Neutrophil (primary cell): ENCODE results near the gene EXOC4.
"Not testable (repeated sequence)": the region's sequence is repeated elsewhere in the genome, so short reads cannot be mapped to it uniquely, and the experiment has no call there.

ENCODE experiments used
- H3K27ac ChIP-seq: fragments of 200-600 bp; sonication (generic); 2 replicates; pipeline ENCODE4 v1.5.1; 2016; ENCODE audit warnings: mild to moderate bottlenecking, moderate library complexity
- H3K27me3 ChIP-seq: fragments of 200-600 bp; sonication (generic); 2 replicates; pipeline ENCODE4 v1.6.0; 2016; ENCODE audit warnings: mild to moderate bottlenecking
- H3K36me3 ChIP-seq: fragments of 200-600 bp; sonication (generic); 2 replicates; pipeline ENCODE4 v1.5.1; 2017
- H3K4me1 ChIP-seq, 2 experiments: fragments of 200-600 bp in 1 of 2; sonication (generic) in 1 of 2; 1 replicate in 1 of 2; 2 replicates in 1 of 2; pipeline versions ENCODE4 v1.5.1 to v1.6.1; 2013 to 2016; ENCODE audit warnings: low read depth in 1 of 2, low read length in 1 of 2, mild to moderate bottlenecking in 1 of 2, moderate library complexity in 1 of 2; ENCODE audit not compliant: control insufficient read depth in 1 of 2, insufficient read depth in 1 of 2
- H3K4me3 ChIP-seq, 2 experiments: fragments of 200-600 bp in 1 of 2; sonication (generic) in 1 of 2; 1 replicate in 1 of 2; 2 replicates in 1 of 2; pipeline ENCODE4 v1.5.1; 2013 to 2016; ENCODE audit warnings: low read depth in 1 of 2, low read length in 1 of 2, mild to moderate bottlenecking in 1 of 2, moderate library complexity in 1 of 2
- H3K9me3 ChIP-seq: fragments of 200-600 bp; sonication (generic); 2 replicates; pipeline ENCODE4 v1.5.1; 2016
- TF ChIP-seq, protein P1 (sequence below): fragments of 200-600 bp; sonication (generic); IDR thresholded peaks from 2 replicates; pipeline ENCODE4 v1.5.1; 2016; ENCODE audit warnings: antibody characterized with exemption

EXOC4 gene

DNA sequence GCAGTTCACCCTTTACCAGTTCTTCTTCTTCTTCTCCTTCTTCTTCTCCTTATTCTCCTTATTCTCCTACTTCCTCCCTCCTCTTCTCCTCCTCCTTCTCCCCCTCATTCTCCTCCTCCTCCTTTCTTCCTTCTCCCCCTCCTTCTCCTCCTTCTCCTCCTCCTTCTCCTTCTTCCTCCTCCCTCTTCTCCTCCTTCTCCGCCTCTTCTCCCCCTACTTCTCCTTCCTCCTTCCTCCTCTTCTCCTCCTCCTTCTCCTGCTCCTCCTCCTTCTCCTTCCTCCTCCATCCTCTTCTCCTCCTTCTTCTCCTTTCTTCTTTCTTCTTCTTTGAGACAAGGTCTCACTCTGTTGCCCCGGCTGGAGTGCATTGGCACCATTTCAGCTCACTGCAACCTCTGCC, 816.3 kb downstream of the EXOC4 start:
- Histone ChIP-seq H3K4me3 (no peak overlapping the region), H3K36me3 (no peaks in the 10 kb centered on the region), H3K9me3 (no peaks in the 10 kb centered on the region), H3K27me3 (no peaks in the 10 kb centered on the region), H3K27ac (no peak overlapping the region), H3K4me1 (no peaks in the 10 kb centered on the region)
- TF ChIP-seq, protein P1, sequence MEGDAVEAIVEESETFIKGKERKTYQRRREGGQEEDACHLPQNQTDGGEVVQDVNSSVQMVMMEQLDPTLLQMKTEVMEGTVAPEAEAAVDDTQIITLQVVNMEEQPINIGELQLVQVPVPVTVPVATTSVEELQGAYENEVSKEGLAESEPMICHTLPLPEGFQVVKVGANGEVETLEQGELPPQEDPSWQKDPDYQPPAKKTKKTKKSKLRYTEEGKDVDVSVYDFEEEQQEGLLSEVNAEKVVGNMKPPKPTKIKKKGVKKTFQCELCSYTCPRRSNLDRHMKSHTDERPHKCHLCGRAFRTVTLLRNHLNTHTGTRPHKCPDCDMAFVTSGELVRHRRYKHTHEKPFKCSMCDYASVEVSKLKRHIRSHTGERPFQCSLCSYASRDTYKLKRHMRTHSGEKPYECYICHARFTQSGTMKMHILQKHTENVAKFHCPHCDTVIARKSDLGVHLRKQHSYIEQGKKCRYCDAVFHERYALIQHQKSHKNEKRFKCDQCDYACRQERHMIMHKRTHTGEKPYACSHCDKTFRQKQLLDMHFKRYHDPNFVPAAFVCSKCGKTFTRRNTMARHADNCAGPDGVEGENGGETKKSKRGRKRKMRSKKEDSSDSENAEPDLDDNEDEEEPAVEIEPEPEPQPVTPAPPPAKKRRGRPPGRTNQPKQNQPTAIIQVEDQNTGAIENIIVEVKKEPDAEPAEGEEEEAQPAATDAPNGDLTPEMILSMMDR = no peak

DNA sequence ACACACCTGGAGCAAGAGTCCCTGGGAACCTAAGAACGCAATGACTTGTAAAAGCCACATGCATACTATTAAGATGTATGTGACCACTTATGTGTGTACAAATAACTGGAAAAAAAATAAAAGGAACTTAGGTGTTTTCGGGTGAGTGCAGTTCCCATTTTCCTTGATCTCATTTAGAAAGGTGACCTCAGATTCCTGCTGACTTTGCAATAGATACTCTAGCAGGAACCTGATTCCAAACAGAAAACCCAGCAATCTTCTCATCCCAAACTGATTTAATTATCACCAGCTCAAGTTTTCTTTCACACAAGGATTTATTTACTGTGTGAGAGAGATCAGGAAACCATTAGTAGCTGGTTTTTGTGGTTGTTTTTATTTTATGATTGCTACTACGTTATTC, 817.8 kb downstream of the EXOC4 start:
- no peaks in the 10 kb centered on the region for H3K27me3 ChIP-seq
- TF ChIP-seq, protein P1 = no peak
- H3K4me1 ChIP-seq = no peaks in the 10 kb centered on the region
- H3K36me3 ChIP-seq = no peaks in the 10 kb centered on the region
- no peaks in the 10 kb centered on the region for H3K9me3 ChIP-seq
- H3K4me3 ChIP-seq = no peak overlapping the region
- no peak overlapping the region for H3K27ac ChIP-seq

DNA sequence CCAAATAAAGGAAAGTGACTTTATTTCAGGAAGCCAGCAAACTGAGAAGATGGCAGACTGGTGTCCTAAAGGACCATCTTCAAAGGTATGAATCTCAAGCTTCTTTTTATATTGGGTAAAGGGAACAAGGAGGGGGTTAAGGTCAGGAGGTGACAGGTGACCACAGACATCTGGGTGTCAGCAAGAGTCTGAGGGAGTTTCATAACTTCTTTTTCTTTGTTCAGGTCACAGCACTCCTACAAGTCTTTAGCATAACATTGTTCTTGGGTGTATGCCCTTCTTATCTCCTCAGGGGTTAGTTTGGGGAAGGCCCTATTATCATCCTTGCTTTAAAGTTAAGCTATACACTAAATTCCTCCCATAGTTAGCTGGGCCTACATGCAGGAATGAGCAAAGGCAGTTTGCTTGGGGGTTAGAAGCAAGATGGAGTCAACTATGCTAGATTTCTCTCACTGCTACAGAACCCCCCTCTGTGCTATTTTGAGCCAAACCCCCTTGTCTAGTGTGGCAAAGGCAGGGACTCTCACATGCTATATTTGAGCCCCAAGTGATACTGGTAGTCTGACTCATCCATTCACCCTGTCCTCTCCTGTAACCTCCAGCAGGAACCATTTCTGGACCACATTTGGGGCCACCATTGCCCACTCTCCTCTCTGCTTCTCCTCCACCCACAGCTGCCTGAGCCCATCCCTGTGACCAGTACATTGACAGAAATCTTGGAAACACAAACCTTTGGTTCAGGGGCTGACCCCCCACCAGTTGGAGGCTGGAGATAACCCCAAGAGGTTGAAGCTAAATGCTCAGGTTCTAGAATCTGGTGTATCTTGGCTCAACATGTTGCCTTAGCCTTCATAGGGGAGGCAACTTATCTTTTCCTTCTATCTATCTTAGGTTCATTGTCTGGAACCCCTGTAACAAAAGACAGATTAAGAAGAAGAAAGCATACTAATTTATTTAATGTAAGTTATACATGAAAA, 818.8 kb downstream of the EXOC4 start:
- no peaks in the 10 kb centered on the region for H3K27me3 ChIP-seq
- H3K9me3 ChIP-seq = no peaks in the 10 kb centered on the region
- H3K4me1 ChIP-seq = no peaks in the 10 kb centered on the region
- no peaks in the 10 kb centered on the region for H3K36me3 ChIP-seq
- TF ChIP-seq, protein P1 = no peak
- H3K4me3 ChIP-seq = no peak overlapping the region
- no peak overlapping the region for H3K27ac ChIP-seq

DNA sequence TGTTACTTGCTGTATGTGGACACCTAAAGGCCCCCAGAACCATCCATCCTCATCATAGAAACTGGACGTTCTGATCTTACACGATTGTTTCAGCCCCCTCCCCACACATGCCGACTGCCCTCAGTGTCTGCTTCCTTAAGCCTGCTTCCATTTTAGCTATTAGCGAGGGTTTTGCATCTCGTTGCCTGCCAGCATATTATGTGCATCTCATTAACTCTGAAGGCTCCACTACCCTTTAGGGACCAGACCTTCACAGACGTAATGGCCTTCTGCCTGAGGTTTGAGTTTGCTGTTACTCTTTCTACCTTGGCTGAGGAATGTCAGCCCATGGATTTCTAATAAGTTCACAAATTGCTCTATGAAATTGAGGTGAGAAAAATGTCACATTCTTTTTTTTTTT, 820.4 kb downstream of the EXOC4 start:
- Histone ChIP-seq H3K27ac (no peak overlapping the region), H3K9me3 (no peaks in the 10 kb centered on the region), H3K27me3 (no peaks in the 10 kb centered on the region), H3K4me1 (no peaks in the 10 kb centered on the region), H3K36me3 (no peaks in the 10 kb centered on the region), H3K4me3 (no peak overlapping the region)
- TF ChIP-seq, protein P1 = no peak

DNA sequence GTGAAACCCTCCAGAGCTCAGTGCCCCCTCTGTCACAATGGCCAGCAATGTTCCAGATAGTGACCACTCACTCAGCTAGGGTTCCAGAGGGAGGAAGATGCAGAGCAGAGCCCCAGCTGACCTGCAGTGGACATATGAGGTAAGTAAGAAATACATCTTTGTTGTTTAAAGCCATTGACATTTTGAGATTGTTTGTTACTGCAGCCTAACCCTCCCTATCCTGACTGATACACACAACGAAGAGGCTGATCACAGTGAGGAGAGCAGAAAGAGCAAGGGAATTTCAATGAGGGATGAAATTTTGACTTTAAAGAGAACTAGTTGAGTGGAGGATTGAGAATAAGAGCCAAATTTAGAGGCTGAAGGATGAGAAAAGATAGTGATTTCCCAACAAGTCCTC, 822.9 kb downstream of the EXOC4 start:
- H3K36me3 ChIP-seq = no peaks in the 10 kb centered on the region
- H3K27ac ChIP-seq = no peak overlapping the region
- H3K4me1 ChIP-seq = no peaks in the 10 kb centered on the region
- H3K9me3 ChIP-seq = no peaks in the 10 kb centered on the region
- H3K27me3 ChIP-seq = no peaks in the 10 kb centered on the region
- H3K4me3 ChIP-seq = no peak overlapping the region
- TF ChIP-seq, protein P1 = no peak

DNA sequence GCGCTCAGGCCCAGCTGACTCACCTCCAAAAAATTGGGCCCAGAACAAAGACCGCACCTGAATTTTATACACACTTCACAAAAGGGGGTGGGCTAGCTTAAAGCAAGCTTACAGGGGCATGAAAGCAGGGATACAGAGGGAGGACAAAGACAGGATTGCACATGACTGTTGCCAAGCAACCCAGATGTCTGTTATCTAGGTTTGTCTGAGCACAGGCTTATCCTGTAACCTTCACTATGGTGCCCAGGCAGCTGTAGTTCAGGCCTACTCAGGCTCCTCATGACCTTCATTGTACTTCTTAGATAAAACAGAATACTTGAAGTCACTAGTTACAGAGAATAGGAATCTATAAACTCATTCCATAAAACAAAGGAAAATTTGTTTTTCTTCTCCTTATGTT, 824.7 kb downstream of the EXOC4 start:
- not testable (repeated sequence) for H3K9me3 ChIP-seq, H3K4me3 ChIP-seq, H3K36me3 ChIP-seq, H3K27me3 ChIP-seq, H3K27ac ChIP-seq, H3K4me1 ChIP-seq
